Measurements from ENCODE around the gene OR52N1.

OR52N1 gene

GRCh38 chr11:5737670-5738392 lies 53.2 kb downstream of the OR52N1 start:
- ChIA-PET POLR2A (no interaction called here), CTCF (no interaction called here)
- no peak for TF ChIP-seq SUZ12 (IDR thresholded peaks at IDR 0.05)
- TF ChIP-seq L3MBTL2 (conservative IDR thresholded peaks at IDR 0.05) = no peak
- TF ChIP-seq FOXA1 (IDR thresholded peaks at IDR 0.05) = no peak
- TF ChIP-seq SP1 (IDR thresholded peaks at IDR 0.05) = no peak
- TF ChIP-seq ARNT (IDR thresholded peaks at IDR 0.05) = no peak
- no peak for TF ChIP-seq ELF4 (IDR thresholded peaks at IDR 0.05)
- no peak for TF ChIP-seq PKNOX1 (IDR thresholded peaks at IDR 0.05)
- TF ChIP-seq TARDBP (IDR thresholded peaks at IDR 0.05) = no peak
- TF ChIP-seq NFRKB (IDR thresholded peaks at IDR 0.05) = no peak
- no peak for TF ChIP-seq CTBP1 (IDR thresholded peaks at IDR 0.05; ENCODE audit: borderline replicate concordance)
- TF ChIP-seq FOXM1 (IDR thresholded peaks at IDR 0.05; ENCODE audit: borderline replicate concordance) = no peak
- TF ChIP-seq ZNF384 (IDR thresholded peaks at IDR 0.05) = no peak
- TF ChIP-seq FOXK2 (IDR thresholded peaks at IDR 0.05) = no peak
- no peak for DNase-seq (ENCODE audit: extremely low spot score)

- POLR2A ChIA-PET = no interaction called here
- DNase-seq (ENCODE audit: extremely low spot score) = no peak
- CTCF ChIA-PET = no interaction called here
Observed at GRCh38 chr11:5737091-5737490, 54.0 kb downstream of the OR52N1 start.

More at GRCh38 chr11:5737091-5737490, 54.0 kb downstream of the OR52N1 start:
- TF ChIP-seq FOXA1 (IDR thresholded peaks at IDR 0.05) (no peak), FOXK2 (IDR thresholded peaks at IDR 0.05) (no peak), NFRKB (IDR thresholded peaks at IDR 0.05) (no peak), L3MBTL2 (conservative IDR thresholded peaks at IDR 0.05) (no peak), TARDBP (IDR thresholded peaks at IDR 0.05) (no peak), BHLHE40 (IDR thresholded peaks at IDR 0.05; ENCODE audit: borderline replicate concordance) (no peak), CTBP1 (IDR thresholded peaks at IDR 0.05; ENCODE audit: borderline replicate concordance) (no peak), SP1 (IDR thresholded peaks at IDR 0.05) (no peak), FOXM1 (IDR thresholded peaks at IDR 0.05; ENCODE audit: borderline replicate concordance) (no peak), ELF4 (IDR thresholded peaks at IDR 0.05) (no peak), PKNOX1 (IDR thresholded peaks at IDR 0.05) (no peak), SUZ12 (IDR thresholded peaks at IDR 0.05) (no peak), LEF1 (IDR thresholded peaks at IDR 0.05; ENCODE audit: borderline replicate concordance) (no peak), ZNF384 (IDR thresholded peaks at IDR 0.05) (no peak), ARNT (IDR thresholded peaks at IDR 0.05) (no peak), HDGF (IDR thresholded peaks at IDR 0.05; ENCODE audit: borderline replicate concordance) (no peak)
